CD4-positive, alpha-beta T cell (primary cell): ENCODE data around the gene NOX4. TPM values are rescaled to one million over a fixed set of nuclear protein-coding genes. Genes with fewer than 3 reads are reported as not detected.

ENCODE experiments used
- ATAC-seq: fragments of 200-7000 bp; cut with Tn5 transposase; one replicate; pipeline ENCODE4 v1.10.0; 2022; ENCODE audit warnings: mild to moderate bottlenecking; ENCODE audit not compliant: poor library complexity
- CTCF ChIA-PET: fragments of 350-600 bp; sonication (Branson Sonifier 250); formaldehyde crosslinking; loops from one replicate; lab custom pipeline; 2021; ENCODE audit warnings: antibody characterized with exemption, inconsistent platforms; lab: Charles Lee
- POLR2A ChIA-PET: fragments of 350-600 bp; sonication (Branson Sonifier 250); formaldehyde crosslinking; loops from one replicate; lab custom pipeline; 2021; ENCODE audit warnings: antibody characterized with exemption, inconsistent platforms; lab: Charles Lee
- DNase-seq, 14 experiments: peaks; one replicate each; pipeline ENCODE4 v3.0.0-alpha.2; 2013 to 2020; ENCODE audit warnings: mixed read lengths in 2 of 14
- H3K27ac ChIP-seq, 2 donors: one replicate each; pipeline versions ENCODE4 v1.5.1 to v1.7.0; 2013; ENCODE audit warnings: low read length in 2 of 2, low read depth in 1 of 2, mild to moderate bottlenecking in 1 of 2
- H3K27me3 ChIP-seq, 2 experiments: 1 replicate in 1 of 2; 2 replicates in 1 of 2; pipeline versions ENCODE4 v1.6.1 to v1.7.0; 2013; ENCODE audit warnings: low read length in 2 of 2, control low read depth in 1 of 2, mild to moderate bottlenecking in 1 of 2, moderate library complexity in 1 of 2; ENCODE audit not compliant: insufficient read depth in 2 of 2, control insufficient read depth in 1 of 2
- H3K36me3 ChIP-seq: one replicate; pipeline ENCODE4 v1.6.1; 2013; ENCODE audit warnings: low read length, control low read depth; ENCODE audit not compliant: insufficient read depth
- H3K4me1 ChIP-seq: one replicate; pipeline ENCODE4 v1.6.1; 2013; ENCODE audit warnings: low read length, control low read depth; ENCODE audit not compliant: insufficient read depth
- H3K4me3 ChIP-seq: one replicate; pipeline ENCODE4 v1.5.1; 2013; ENCODE audit warnings: mild to moderate bottlenecking, low read length, moderate library complexity
- H3K9me3 ChIP-seq, 2 experiments: 1 replicate in 1 of 2; 2 replicates in 1 of 2; pipeline versions ENCODE4 v1.6.1 to v1.7.0; 2013; ENCODE audit warnings: low read length in 2 of 2, mild to moderate bottlenecking in 2 of 2, control low read depth in 1 of 2, moderate library complexity in 1 of 2; ENCODE audit not compliant: control insufficient read depth in 1 of 2, insufficient read depth in 1 of 2
- H3K27ac Mint-ChIP-seq: one replicate; pipeline ENCODE4 v1.8.0; 2020; ENCODE audit warnings: mixed read lengths
- H3K27me3 Mint-ChIP-seq: one replicate; pipeline ENCODE4 v1.8.0; 2021; ENCODE audit warnings: mixed read lengths
- H3K36me3 Mint-ChIP-seq: one replicate; pipeline ENCODE4 v1.8.0; 2021; ENCODE audit warnings: low read depth, mixed read lengths
- H3K4me1 Mint-ChIP-seq: one replicate; pipeline ENCODE4 v1.8.0; 2021; ENCODE audit warnings: low read depth, mixed read lengths
- H3K4me3 Mint-ChIP-seq: one replicate; pipeline ENCODE4 v1.8.0; 2020; ENCODE audit warnings: mild to moderate bottlenecking, mixed read lengths
- H3K9me3 Mint-ChIP-seq: one replicate; pipeline ENCODE4 v1.8.0; 2020; ENCODE audit warnings: mixed read lengths
- intact Hi-C, 2 experiments: fragments of 100-400 bp; cut with DNase I in 1 of 2; cut with micrococcal nuclease in 1 of 2; formaldehyde crosslinking; loops; one replicate each; pipeline versions ENCODE4 v1.15.1 to v1.9.0; 2023 to 2025; cut with DNase I, micrococcal nuclease
- total RNA-seq, 174 experiments: library from RNA in 2 of 174; stranded (reverse) in 2 of 174; gene quantifications; one replicate each; pipeline ENCODE4 v1.2.3 and lab custom pipeline; 2021 to 2026
- TF ChIP-seq, protein P1 (sequence below): fragments of 200-600 bp; IDR thresholded peaks from one replicate; pipeline ENCODE4 v1.8.0; 2022; ENCODE audit warnings: antibody characterized with exemption, mild to moderate bottlenecking

NOX4 gene
- total RNA-seq, 2 experiments from 2014 or later = not detected

GRCh38 chr11:89508544-89508943 lies 17.4 kb upstream of the NOX4 start:
- no peak overlapping the region for H3K27ac ChIP-seq
- POLR2A ChIA-PET = no interaction called here
- CTCF ChIA-PET = no interaction called here
- no peaks in the 10 kb centered on the region for H3K27me3 ChIP-seq
- no peak for ATAC-seq
- intact Hi-C loops = no loop called here
- Mint-ChIP-seq H3K27ac (no peak overlapping the region), H3K27me3 (no peaks in the 10 kb centered on the region), H3K9me3 (peaks cover 2% of the 10 kb centered on the region), H3K4me1 (no peaks in the 10 kb centered on the region), H3K36me3 (no peaks in the 10 kb centered on the region), H3K4me3 (no peak overlapping the region)
- H3K4me3 ChIP-seq = no peak overlapping the region
- no peaks in the 10 kb centered on the region for H3K9me3 ChIP-seq
- no peaks in the 10 kb centered on the region for H3K4me1 ChIP-seq
- H3K36me3 ChIP-seq = no peaks in the 10 kb centered on the region
- TF ChIP-seq, protein P1, sequence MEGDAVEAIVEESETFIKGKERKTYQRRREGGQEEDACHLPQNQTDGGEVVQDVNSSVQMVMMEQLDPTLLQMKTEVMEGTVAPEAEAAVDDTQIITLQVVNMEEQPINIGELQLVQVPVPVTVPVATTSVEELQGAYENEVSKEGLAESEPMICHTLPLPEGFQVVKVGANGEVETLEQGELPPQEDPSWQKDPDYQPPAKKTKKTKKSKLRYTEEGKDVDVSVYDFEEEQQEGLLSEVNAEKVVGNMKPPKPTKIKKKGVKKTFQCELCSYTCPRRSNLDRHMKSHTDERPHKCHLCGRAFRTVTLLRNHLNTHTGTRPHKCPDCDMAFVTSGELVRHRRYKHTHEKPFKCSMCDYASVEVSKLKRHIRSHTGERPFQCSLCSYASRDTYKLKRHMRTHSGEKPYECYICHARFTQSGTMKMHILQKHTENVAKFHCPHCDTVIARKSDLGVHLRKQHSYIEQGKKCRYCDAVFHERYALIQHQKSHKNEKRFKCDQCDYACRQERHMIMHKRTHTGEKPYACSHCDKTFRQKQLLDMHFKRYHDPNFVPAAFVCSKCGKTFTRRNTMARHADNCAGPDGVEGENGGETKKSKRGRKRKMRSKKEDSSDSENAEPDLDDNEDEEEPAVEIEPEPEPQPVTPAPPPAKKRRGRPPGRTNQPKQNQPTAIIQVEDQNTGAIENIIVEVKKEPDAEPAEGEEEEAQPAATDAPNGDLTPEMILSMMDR = no peak
- no peak for DNase-seq

GRCh38 chr11:89504270-89504669 lies 13.1 kb upstream of the NOX4 start:
- POLR2A ChIA-PET = no interaction called here
- Histone ChIP-seq H3K4me1 (no peaks in the 10 kb centered on the region), H3K27me3 (no peaks in the 10 kb centered on the region), H3K36me3 (no peaks in the 10 kb centered on the region), H3K9me3 (no peaks in the 10 kb centered on the region), H3K27ac (no peak overlapping the region), H3K4me3 (no peak overlapping the region)
- DNase-seq (no peak), ATAC-seq (no peak)
- Mint-ChIP-seq H3K4me3 (no peak overlapping the region), H3K9me3 (peaks cover 2% of the 10 kb centered on the region), H3K36me3 (no peaks in the 10 kb centered on the region), H3K4me1 (no peaks in the 10 kb centered on the region), H3K27ac (no peak overlapping the region), H3K27me3 (no peaks in the 10 kb centered on the region)
- CTCF ChIA-PET = interaction anchor here (0.8 kb wide), 1 partner anchor 9 kb away, joined by 3 read pairs; no protein-coding TSS in a partner anchor
- TF ChIP-seq, protein P1 = no peak
- intact Hi-C loops = no loop called here

GRCh38 chr11:89503422-89503821 lies 12.2 kb upstream of the NOX4 start:
- Histone ChIP-seq H3K4me3 (no peak overlapping the region), H3K36me3 (no peaks in the 10 kb centered on the region), H3K4me1 (no peaks in the 10 kb centered on the region), H3K27me3 (no peaks in the 10 kb centered on the region), H3K27ac (no peak overlapping the region), H3K9me3 (no peaks in the 10 kb centered on the region)
- CTCF ChIA-PET = interaction anchor here (0.8 kb wide), 1 partner anchor 10 kb away, joined by 3 read pairs; no protein-coding TSS in a partner anchor
- DNase-seq (no peak), ATAC-seq (no peak)
- POLR2A ChIA-PET = no interaction called here
- no peaks in the 10 kb centered on the region for H3K27me3 Mint-ChIP-seq
- peaks cover 2% of the 10 kb centered on the region for H3K9me3 Mint-ChIP-seq
- intact Hi-C loops = no loop called here
- TF ChIP-seq, protein P1 = no peak
- H3K36me3 Mint-ChIP-seq = no peaks in the 10 kb centered on the region
- no peak overlapping the region for H3K4me3 Mint-ChIP-seq
- no peaks in the 10 kb centered on the region for H3K4me1 Mint-ChIP-seq
- H3K27ac Mint-ChIP-seq = no peak overlapping the region
